A549 (cell line): Measurements from ENCODE around the gene CAPN13. TPM values are rescaled to one million over a fixed set of nuclear protein-coding genes. Genes with fewer than 3 reads are reported as not detected.

Experiments
- ATAC-seq, 2 experiments: fragments of 200-7000 bp in 1 of 2; fragments of >200 bp in 1 of 2; cut with Nextera tagmentation in 1 of 2; cut with Tn5 transposase in 1 of 2; 3 replicates each; pipeline versions ENCODE4 v1.8.0 to v1.9.1; 2018 to 2020; ENCODE audit warnings: mild to moderate bottlenecking in 1 of 2, moderate library complexity in 1 of 2
- CTCF ChIA-PET: fragments of 300-600 bp; sonication (Branson Sonifier 250); formaldehyde crosslinking; extraction: SDS; loops from one replicate; lab custom pipeline; 2021; ENCODE audit warnings: antibody characterized with exemption, inconsistent platforms; lab: Yijun Ruan, JAX
- POLR2A ChIA-PET: fragments of 350-600 bp; formaldehyde crosslinking; extraction: SDS; loops from one replicate; lab custom pipeline; 2021; ENCODE audit warnings: antibody characterized with exemption, inconsistent platforms; lab: Yijun Ruan, JAX
- DNase-seq, 2 experiments: peaks; one replicate each; pipeline versions ENCODE4 v3.0.0 to v3.0.0-alpha.2; 2011 to 2016; ENCODE audit warnings: low read depth in 1 of 2, low spot score in 1 of 2
- FAIRE-seq: peaks from 2 replicates; lab custom pipeline; 2011; peaks lifted over from hg19 to GRCh38; lab: Jason Lieb, UNC
- H3K27ac ChIP-seq, 2 experiments: fragments of >200 bp; sonication (Bioruptor Twin); formaldehyde crosslinking; 3 replicates each; pipeline ENCODE4 v1.5.1; 2016 to 2017
- H3K4me1 ChIP-seq: fragments of >200 bp; sonication (Bioruptor Twin); formaldehyde crosslinking; 3 replicates; pipeline ENCODE4 v1.6.1; 2016
- H3K4me2 ChIP-seq: fragments of >200 bp; sonication (Bioruptor Twin); formaldehyde crosslinking; 3 replicates; pipeline ENCODE4 v1.6.1; 2016
- H3K4me3 ChIP-seq: fragments of >200 bp; sonication (Bioruptor Twin); formaldehyde crosslinking; 3 replicates; pipeline ENCODE4 v1.5.1; 2016
- H3K9me3 ChIP-seq: fragments of >200 bp; sonication (Bioruptor Twin); formaldehyde crosslinking; 3 replicates; pipeline ENCODE4 v1.6.1; 2016
- CBX8 ChIP-seq: fragments of 200-600 bp; sonication (generic); IDR thresholded peaks from 2 replicates; pipeline ENCODE4 v1.6.1; 2016
- CEBPB ChIP-seq, 2 experiments: fragments of >200 bp in 1 of 2; sonication (Bioruptor Twin) in 1 of 2; formaldehyde crosslinking in 1 of 2; IDR thresholded peaks; 2 replicates each; pipeline ENCODE4 v1.6.1; 2012 to 2016
- CHD2 ChIP-seq: fragments of 150-350 bp; IDR thresholded peaks from 2 replicates; pipeline ENCODE4 v1.6.1; 2014; ENCODE audit warnings: low read length; ENCODE audit not compliant: partially characterized antibody
- CHD4 ChIP-seq: fragments of 200-600 bp; sonication (generic); IDR thresholded peaks from 2 replicates; pipeline ENCODE4 v1.6.1; 2016; ENCODE audit warnings: antibody characterized with exemption, mild to moderate bottlenecking, borderline replicate concordance
- EHF ChIP-seq: fragments of 250-450 bp; sonication (Bioruptor Pico); IDR thresholded peaks from 2 replicates; pipeline ENCODE4 v1.5.0; 2020; ENCODE audit warnings: mild to moderate bottlenecking
- EP300 ChIP-seq, 2 experiments: fragments of >200 bp; sonication (Bioruptor Twin); formaldehyde crosslinking; IDR thresholded peaks; 2 replicates in 1 of 2; 3 replicates in 1 of 2; pipeline ENCODE4 v1.6.1; 2016 to 2017
- ESRRA ChIP-seq: fragments of 150-350 bp; IDR thresholded peaks from 2 replicates; pipeline ENCODE4 v1.6.1; 2014; ENCODE audit warnings: mild to moderate bottlenecking, low read length, borderline replicate concordance
- FOSB ChIP-seq: fragments of 250-450 bp; sonication (Bioruptor Pico); IDR thresholded peaks from 2 replicates; pipeline ENCODE4 v1.5.0; 2020; ENCODE audit warnings: mild to moderate bottlenecking, moderate library complexity
- FOSL2 ChIP-seq, 2 experiments: fragments of 450-650 bp in 1 of 2; fragments of >200 bp in 1 of 2; sonication (Bioruptor Twin) in 1 of 2; formaldehyde crosslinking; IDR thresholded peaks; 2 replicates each; pipeline versions ENCODE4 v1.5.0 to v1.6.1; 2016 to 2020; ENCODE audit warnings: mild to moderate bottlenecking in 1 of 2, moderate library complexity in 1 of 2
- KDM5A ChIP-seq: fragments of 200-600 bp; sonication (generic); IDR thresholded peaks from 2 replicates; pipeline ENCODE4 v1.6.1; 2016; ENCODE audit warnings: antibody characterized with exemption, mild to moderate bottlenecking
- MAZ ChIP-seq: fragments of 150-350 bp; IDR thresholded peaks from 2 replicates; pipeline ENCODE4 v1.6.1; 2014; ENCODE audit warnings: antibody characterized with exemption, low read depth, low read length, borderline replicate concordance
- NPAS2 ChIP-seq: fragments of 250-450 bp; sonication (Bioruptor Pico); IDR thresholded peaks from 2 replicates; pipeline ENCODE4 v1.8.0; 2022; ENCODE audit warnings: mild to moderate bottlenecking, moderate library complexity, borderline replicate concordance
- PHF8 ChIP-seq: fragments of 200-600 bp; sonication (generic); IDR thresholded peaks from 2 replicates; pipeline ENCODE4 v1.6.1; 2016; ENCODE audit warnings: low read depth, mild to moderate bottlenecking, antibody characterized with exemption, moderate library complexity, borderline replicate concordance
- POLR2AphosphoS2 ChIP-seq: conservative IDR thresholded peaks from 2 replicates; pipeline ENCODE4 v1.6.1; 2012; ENCODE audit warnings: low read length, improper control_type of control experiment, inconsistent platforms
- RAD21 ChIP-seq, 2 experiments: fragments of >200 bp in 1 of 2; sonication (Bioruptor Twin) in 1 of 2; formaldehyde crosslinking in 1 of 2; IDR thresholded peaks in 1 of 2; conservative IDR thresholded peaks in 1 of 2; 2 replicates in 1 of 2; 3 replicates in 1 of 2; pipeline ENCODE4 v1.6.1; 2012 to 2018; ENCODE audit warnings: inconsistent platforms in 1 of 2
- RCOR1 ChIP-seq: fragments of 150-350 bp; IDR thresholded peaks from 2 replicates; pipeline ENCODE4 v1.6.1; 2014; ENCODE audit warnings: antibody characterized with exemption, low read length, low read depth
- REST ChIP-seq: fragments of 200-600 bp; sonication (generic); IDR thresholded peaks from 2 replicates; pipeline ENCODE4 v1.6.1; 2016; ENCODE audit warnings: antibody characterized with exemption, mild to moderate bottlenecking, moderate library complexity
- SREBF2 ChIP-seq: fragments of 450-650 bp; IDR thresholded peaks from 2 replicates; pipeline ENCODE4 v1.6.1; 2014; ENCODE audit warnings: mild to moderate bottlenecking, moderate library complexity
- ZFP36 ChIP-seq: fragments of 450-650 bp; IDR thresholded peaks from 2 replicates; pipeline ENCODE4 v1.6.1; 2014; ENCODE audit warnings: borderline replicate concordance; ENCODE audit not compliant: partially characterized antibody
- ZNF302 ChIP-seq: fragments of 250-450 bp; sonication (Bioruptor Pico); IDR thresholded peaks from 2 replicates; pipeline ENCODE4 v1.9.0; 2021; ENCODE audit warnings: inconsistent platforms, mild to moderate bottlenecking, moderate library complexity
- WGBS: methylation state at CpG from one replicate; pipeline ENCODE4 v1.1.6; 2017; ENCODE audit errors: missing lambda C conversion rate; 5-methylcytosine and 5-hydroxymethylcytosine counted together
- polyA plus RNA-seq, 4 experiments: library from polyadenylated mRNA; depleted of rRNA in 3 of 4; stranded (reverse); fragments of >200 nt; fragmentation: RNase III in 1 of 4; extraction: RNeasy Plus Mini Kit Qiagen cat#74134 plus additional on column Dnase treatment in 1 of 4; gene quantifications; 2 replicates in 3 of 4; 3 replicates in 1 of 4; pipeline ENCODE4 v1.2.3, GENCODE V29; 2011 to 2017
- TF ChIP-seq, protein P1 (sequence below): IDR thresholded peaks from 2 replicates; pipeline ENCODE4 v1.6.1; 2012; ENCODE audit warnings: low read depth, borderline replicate concordance
- TF ChIP-seq, protein P2 (sequence below): fragments of >200 bp; sonication (Bioruptor Twin); formaldehyde crosslinking; IDR thresholded peaks from 2 replicates; pipeline ENCODE4 v1.6.1; 2016

Gene CAPN13
- polyA plus RNA-seq, 2 of the 4 experiments (the other 2 are of a cell fraction): 0.08 to 0.18 TPM

GRCh38 chr2:30747206-30747605 is 60.0 kb downstream of the CAPN13 start:
- no peak for TF ChIP-seq EP300 (IDR thresholded peaks at IDR 0.05)
- no peak for TF ChIP-seq ZNF302 (CRISPR knock-in tag)
- TF ChIP-seq CHD4: no peak
- TF ChIP-seq, protein P1, sequence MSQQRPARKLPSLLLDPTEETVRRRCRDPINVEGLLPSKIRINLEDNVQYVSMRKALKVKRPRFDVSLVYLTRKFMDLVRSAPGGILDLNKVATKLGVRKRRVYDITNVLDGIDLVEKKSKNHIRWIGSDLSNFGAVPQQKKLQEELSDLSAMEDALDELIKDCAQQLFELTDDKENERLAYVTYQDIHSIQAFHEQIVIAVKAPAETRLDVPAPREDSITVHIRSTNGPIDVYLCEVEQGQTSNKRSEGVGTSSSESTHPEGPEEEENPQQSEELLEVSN: no peak
- no peak for TF ChIP-seq NPAS2 (CRISPR knock-in tag)
- no peak for FAIRE-seq
- Histone ChIP-seq H3K27ac (no peak overlapping the region), H3K4me2 (no peak overlapping the region), H3K9me3 (no peaks in the 10 kb centered on the region), H3K4me1 (0 out of 3 replicates have a peak, but pooled peaks cover 4% of the 10 kb centered on the region), H3K4me3 (no peak overlapping the region)
- ChIA-PET CTCF (interaction anchor here (1.2 to 1.4 kb wide), 3 partner anchors 22 to 40 kb away, joined by 3 read pairs; no protein-coding TSS in a partner anchor), POLR2A (no interaction called here)
- 14% methylated on average over 3 of the region's 3 CpGs for WGBS
- peak in 1 of 2 experiments; percentile 31 for DNase-seq
- 0 out of 6 replicates have a peak, but pooled peaks of 1 of the 2 experiments have one; percentile 30 for ATAC-seq

- no peak for TF ChIP-seq ZNF302 (CRISPR knock-in tag)
- TF ChIP-seq FOSL2 (IDR thresholded peaks at IDR 0.05): no peak
- TF ChIP-seq FOSL2 (CRISPR knock-in tag; IDR thresholded peaks at IDR 0.05): no peak
- TF ChIP-seq CEBPB (IDR thresholded peaks at IDR 0.05): no peak
- TF ChIP-seq POLR2AphosphoS2: no peak
- TF ChIP-seq, protein P1: no peak
- TF ChIP-seq REST: no peak
- TF ChIP-seq CBX8: no peak
- no peak for TF ChIP-seq PHF8
- TF ChIP-seq RCOR1: no peak
- no peak for TF ChIP-seq SREBF2
- TF ChIP-seq, all 56 proteins: peak for 0
- DNase-seq (no peak), FAIRE-seq (no peak), ATAC-seq (no peak)
- Histone ChIP-seq H3K4me2 (no peak overlapping the region), H3K27ac (no peak overlapping the region), H3K4me1 (0 out of 3 replicates have a peak, but pooled peaks cover 4% of the 10 kb centered on the region), H3K9me3 (no peaks in the 10 kb centered on the region), H3K4me3 (no peak overlapping the region)
- WGBS: 52% methylated on average over 2 of the region's 2 CpGs
- ChIA-PET CTCF (interaction anchor here (0.8 kb wide), 1 partner anchor 580 kb away, joined by 3 read pairs; no protein-coding TSS in a partner anchor), POLR2A (no interaction called here)
These were observed 62.4 kb downstream of the CAPN13 start for GRCh38 chr2:30744823-30745222.

DNA sequence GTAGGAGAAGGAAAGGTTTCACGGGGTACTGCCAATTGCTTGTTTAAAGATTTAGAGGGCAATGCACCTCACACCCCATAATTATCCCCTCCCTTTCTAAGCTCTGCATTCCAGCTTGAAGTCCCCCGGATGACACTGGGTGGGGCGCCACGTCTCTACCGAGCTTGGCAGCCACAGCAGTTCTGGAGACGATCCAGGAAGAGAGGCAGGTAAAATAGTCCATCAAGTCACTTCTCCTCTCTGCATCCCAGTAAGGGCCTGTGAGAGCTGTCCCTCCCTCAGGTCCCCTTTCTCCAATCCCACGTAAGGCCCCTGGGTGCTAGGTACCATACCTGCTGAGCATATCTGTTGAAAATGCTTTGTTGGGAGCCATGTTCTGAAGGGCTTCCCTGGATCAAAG is 65.7 kb downstream of the CAPN13 start:
- Histone ChIP-seq H3K4me2 (no peak overlapping the region), H3K27ac (no peak overlapping the region), H3K4me1 (no peaks in the 10 kb centered on the region), H3K4me3 (no peak overlapping the region), H3K9me3 (no peaks in the 10 kb centered on the region)
- no peak for DNase-seq
- no peak for ATAC-seq
- CTCF ChIA-PET: interaction anchor here (1.4 to 1.8 kb wide), 3 partner anchors 8 to 26 kb away, joined by 3 to 5 read pairs (median 4); no protein-coding TSS in a partner anchor
- FAIRE-seq: no peak
- 64% methylated on average over 7 of the region's 7 CpGs for WGBS
- POLR2A ChIA-PET: no interaction called here
- TF ChIP-seq RAD21 (conservative IDR thresholded peaks at IDR 0.05 in 1 of 2, IDR thresholded peaks at IDR 0.05 in 1 of 2) (no peak), EHF (CRISPR knock-in tag) (no peak), ZFP36 (no peak), KDM5A (no peak), CHD2 (no peak), FOSB (CRISPR knock-in tag) (no peak), ESRRA (no peak), POLR2AphosphoS2 (no peak), MAZ (no peak)
- TF ChIP-seq, protein P2, sequence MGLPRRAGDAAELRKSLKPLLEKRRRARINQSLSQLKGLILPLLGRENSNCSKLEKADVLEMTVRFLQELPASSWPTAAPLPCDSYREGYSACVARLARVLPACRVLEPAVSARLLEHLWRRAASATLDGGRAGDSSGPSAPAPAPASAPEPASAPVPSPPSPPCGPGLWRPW: no peak
